ENCODE data around the gene RASSF1.

GRCh38 chr3:50324351-50325112 is 16.1 kb downstream of the RASSF1 start:
- TF ChIP-seq CTCF (IDR thresholded peaks at IDR 0.05) (peak; percentile 41 to 70 (median 64)), POLR2A (IDR thresholded peaks at IDR 0.05) (no peak), EP300 (IDR thresholded peaks at IDR 0.05) (no peak)

Data from ovary (tissue), 3 donors.